Measurements from ENCODE around the gene ZNF652. TPM values are rescaled to one million over a fixed set of nuclear protein-coding genes. Genes with fewer than 3 reads are reported as not detected.
"Not testable (repeated sequence)": the region's sequence is repeated elsewhere in the genome, so short reads cannot be mapped to it uniquely, and the experiment has no call there.

ZNF652 gene
- total and polyA plus RNA-seq, 11 donors, result 7.2 to 24.5 (median 20.3) TPM

DNA sequence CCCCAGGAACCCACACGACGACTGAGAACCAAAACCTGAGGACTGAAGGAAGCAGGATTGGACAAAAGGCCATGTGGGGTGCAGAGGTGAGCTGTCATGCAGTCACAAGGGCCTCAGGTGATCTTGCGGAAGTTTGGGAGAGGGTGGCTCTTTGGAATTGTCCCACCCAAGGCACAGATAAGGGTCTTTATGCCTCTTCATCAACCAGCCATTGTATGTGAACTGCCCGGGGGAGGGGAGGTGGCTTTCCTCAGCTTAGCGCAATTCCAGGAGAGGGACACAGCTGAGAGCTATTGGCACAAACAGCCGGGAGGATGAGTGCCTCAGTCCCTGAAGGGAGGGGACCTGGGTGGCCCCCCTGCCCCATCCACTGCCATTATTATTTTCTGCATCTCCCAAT, 76.3 kb downstream of the ZNF652 start:
- WGBS, 4 donors, result 83 to 93% (median 86%) methylated on average over 6 of the region's 6 CpGs
- ATAC-seq, result no peak
- Histone ChIP-seq H3K27me3 (no peaks in the 10 kb centered on the region), H3K9me3 (peaks cover 0 to 4% (median 0%) of the 10 kb centered on the region in 12 donors), H3K27ac (no peak overlapping the region), H3K36me3 (peaks cover 0 to 7% (median 0%) of the 10 kb centered on the region in 9 donors), H3K4me3 (no peak overlapping the region), H3K4me1 (no peaks in the 10 kb centered on the region)
- DNase-seq, result no peak
- TF ChIP-seq, protein P1, sequence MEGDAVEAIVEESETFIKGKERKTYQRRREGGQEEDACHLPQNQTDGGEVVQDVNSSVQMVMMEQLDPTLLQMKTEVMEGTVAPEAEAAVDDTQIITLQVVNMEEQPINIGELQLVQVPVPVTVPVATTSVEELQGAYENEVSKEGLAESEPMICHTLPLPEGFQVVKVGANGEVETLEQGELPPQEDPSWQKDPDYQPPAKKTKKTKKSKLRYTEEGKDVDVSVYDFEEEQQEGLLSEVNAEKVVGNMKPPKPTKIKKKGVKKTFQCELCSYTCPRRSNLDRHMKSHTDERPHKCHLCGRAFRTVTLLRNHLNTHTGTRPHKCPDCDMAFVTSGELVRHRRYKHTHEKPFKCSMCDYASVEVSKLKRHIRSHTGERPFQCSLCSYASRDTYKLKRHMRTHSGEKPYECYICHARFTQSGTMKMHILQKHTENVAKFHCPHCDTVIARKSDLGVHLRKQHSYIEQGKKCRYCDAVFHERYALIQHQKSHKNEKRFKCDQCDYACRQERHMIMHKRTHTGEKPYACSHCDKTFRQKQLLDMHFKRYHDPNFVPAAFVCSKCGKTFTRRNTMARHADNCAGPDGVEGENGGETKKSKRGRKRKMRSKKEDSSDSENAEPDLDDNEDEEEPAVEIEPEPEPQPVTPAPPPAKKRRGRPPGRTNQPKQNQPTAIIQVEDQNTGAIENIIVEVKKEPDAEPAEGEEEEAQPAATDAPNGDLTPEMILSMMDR (IDR thresholded peaks at IDR 0.05), result no peak
- no peak for TF ChIP-seq POLR2A (IDR thresholded peaks at IDR 0.05)
- intact Hi-C loops (cut with DNase I), result loop anchor here in 3 of 10 donors (5.0 kb wide), 2 partner anchors 58 to 103 kb away; no protein-coding TSS in a partner anchor

DNA sequence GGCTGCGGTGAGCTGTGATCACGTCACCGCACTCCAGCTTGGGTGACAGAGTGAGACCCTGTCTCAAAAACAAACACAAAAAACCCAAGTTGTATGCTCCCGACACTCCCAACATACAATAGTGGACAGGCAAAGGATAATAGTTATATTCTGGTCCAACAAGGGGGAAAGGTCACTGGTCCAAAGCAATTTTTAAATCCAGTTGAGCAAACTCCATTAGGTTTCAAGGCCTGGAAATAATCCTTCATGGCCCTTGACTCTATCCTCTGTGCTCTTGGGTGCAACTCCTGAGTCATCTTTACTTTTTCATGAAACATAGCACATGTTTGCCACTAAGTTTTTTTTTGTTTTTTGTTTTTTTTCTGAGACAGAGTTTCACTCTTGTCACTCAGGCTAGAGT, 81.1 kb downstream of the ZNF652 start:
- no peak for TF ChIP-seq POLR2A (IDR thresholded peaks at IDR 0.05)
- TF ChIP-seq, protein P1 (IDR thresholded peaks at IDR 0.05), result no peak
- 87 to 97% (median 95%) methylated on average over 4 of the region's 4 CpGs for WGBS, 4 donors
- no peaks in the 10 kb centered on the region for H3K4me1 ChIP-seq
- no peak for DNase-seq
- no peak overlapping the region for H3K4me3 ChIP-seq
- ATAC-seq, result no peak
- intact Hi-C loops (cut with DNase I), result no loop called here
- no peak overlapping the region for H3K27ac ChIP-seq
- H3K27me3 ChIP-seq, result no peaks in the 10 kb centered on the region
- H3K9me3 ChIP-seq, result peaks cover 0 to 4% (median 0%) of the 10 kb centered on the region in 12 donors
- no peaks in the 10 kb centered on the region for H3K36me3 ChIP-seq

DNA sequence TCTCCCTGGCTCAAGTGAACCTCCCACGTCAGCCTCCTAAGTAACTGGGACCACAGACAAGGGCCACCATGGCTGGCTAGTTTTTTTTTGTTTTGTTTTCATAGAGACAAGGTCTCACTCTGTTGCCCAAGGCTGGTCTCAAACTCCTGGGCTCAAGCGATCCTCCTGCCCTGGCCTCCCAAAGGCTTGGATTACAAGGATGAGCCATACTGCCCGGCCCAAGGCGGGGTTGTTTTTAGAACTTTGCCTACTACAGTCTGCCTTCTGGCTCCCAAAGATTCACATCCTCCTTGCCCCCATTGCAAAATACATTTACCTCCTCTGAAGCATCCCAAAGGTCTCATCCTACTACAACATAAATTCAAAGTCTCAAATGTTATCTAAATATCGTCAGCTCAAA, 82.0 kb downstream of the ZNF652 start:
- intact Hi-C loops (cut with DNase I), result no loop called here
- WGBS, 4 donors, result 81 to 93% (median 90%) methylated on average over 4 to 5 of the region's 5 CpGs
- peaks cover 0 to 4% (median 0%) of the 10 kb centered on the region in 12 donors for H3K9me3 ChIP-seq
- H3K36me3 ChIP-seq, result no peaks in the 10 kb centered on the region
- no peaks in the 10 kb centered on the region for H3K27me3 ChIP-seq
- no peaks in the 10 kb centered on the region for H3K4me1 ChIP-seq
- no peak for TF ChIP-seq POLR2A (IDR thresholded peaks at IDR 0.05)
- TF ChIP-seq, protein P1 (IDR thresholded peaks at IDR 0.05), result no peak
- H3K27ac ChIP-seq, result no peak overlapping the region
- no peak for ATAC-seq
- H3K4me3 ChIP-seq, result no peak overlapping the region
- DNase-seq, result no peak

DNA sequence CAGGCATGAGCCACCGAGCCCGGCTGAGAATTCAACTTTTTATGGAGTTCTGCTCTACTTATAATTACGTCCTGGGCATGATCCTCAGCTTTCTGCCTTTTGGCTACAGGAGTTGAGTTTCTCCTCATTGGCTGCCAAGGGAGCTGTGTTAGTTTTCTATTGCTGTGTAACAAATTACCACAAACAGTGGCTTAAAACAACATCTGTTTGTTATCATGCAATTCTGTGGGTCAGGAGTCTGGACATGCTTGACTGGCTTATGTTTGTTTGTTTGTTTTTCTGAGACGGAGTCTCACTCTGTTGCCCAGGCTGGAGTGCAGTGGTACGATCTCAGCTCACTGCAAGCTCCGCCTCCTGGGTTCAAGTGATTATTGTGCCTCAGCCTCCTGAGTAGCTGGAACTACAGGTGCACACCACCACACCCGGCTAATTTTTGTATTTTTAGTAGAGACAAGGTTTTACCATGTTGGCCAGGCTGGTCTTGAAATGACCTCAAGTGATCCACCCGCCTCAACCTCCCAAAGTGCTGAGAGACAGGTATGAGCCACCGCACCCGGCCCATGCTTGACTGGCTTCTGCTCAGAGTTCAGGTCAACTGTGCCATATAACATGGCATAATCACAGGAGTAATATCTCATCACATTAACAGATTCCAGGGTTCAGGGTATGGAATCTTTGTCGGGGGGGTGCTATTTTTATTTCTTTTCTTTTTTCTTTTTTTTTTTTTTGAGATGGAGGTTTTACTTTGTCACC, 82.6 kb downstream of the ZNF652 start:
- not testable (repeated sequence) for ATAC-seq

More for the DNA sequence above, 82.6 kb downstream of the ZNF652 start:
- H3K4me1 ChIP-seq, H3K27me3 ChIP-seq, H3K9me3 ChIP-seq, H3K27ac ChIP-seq, H3K4me3 ChIP-seq, DNase-seq, H3K36me3 ChIP-seq: not testable (repeated sequence)
- 89 to 94% (median 93%) methylated on average over 11 of the region's 11 CpGs for whole genome bisulfite sequencing, 4 donors
- intact Hi-C loops (cut with DNase I), result loop anchor here in 1 of 10 donors (5.0 kb wide), 1 partner anchor 52 kb away; no protein-coding TSS in a partner anchor
